Endothelial cell of umbilical vein (primary cell): ENCODE results near the gene DET1. TPM values are rescaled to one million over a fixed set of nuclear protein-coding genes. Genes with fewer than 3 reads are reported as not detected.

Experiments used
- BruUV-seq: library from RNA; stranded (reverse); fragments of 400-500 nt; replicated peaks from 2 replicates; lab custom pipeline; 2021; lab: Mats Ljungman, UMichigan
- CTCF ChIA-PET: fragments of 300-600, 350-600 bp; sonication (Branson Sonifier 250); formaldehyde crosslinking; loops from one replicate; lab custom pipeline; 2021; ENCODE audit warnings: antibody characterized with exemption, inconsistent platforms; lab: Charles Lee
- POLR2A ChIA-PET: fragments of 300-600, 350-600 bp; sonication (Branson Sonifier 250); formaldehyde crosslinking; loops from one replicate; lab custom pipeline; 2021; ENCODE audit warnings: antibody characterized with exemption, inconsistent platforms; lab: Charles Lee
- DNase-seq: peaks from one replicate; pipeline ENCODE4 v3.0.0-alpha.2; 2011; ENCODE audit warnings: low read depth, low spot score
- FAIRE-seq: peaks from 2 replicates; lab custom pipeline; 2011; peaks lifted over from hg19 to GRCh38; lab: Jason Lieb, UNC
- H2AFZ ChIP-seq: 2 replicates; pipeline ENCODE4 v1.6.0; 2012; ENCODE audit warnings: low read depth, low read length, control low read depth, inconsistent platforms
- H3K27ac ChIP-seq: 2 replicates; pipeline ENCODE4 v1.5.1; 2011; ENCODE audit warnings: low read depth, mild to moderate bottlenecking, control low read depth, low read length, moderate library complexity; ENCODE audit not compliant: insufficient read depth
- H3K27me3 ChIP-seq, 2 experiments: 2 replicates each; pipeline versions ENCODE4 v1.6.0 to v1.6.1; 2011; ENCODE audit warnings: low read length in 2 of 2, mixed read lengths in 1 of 2; ENCODE audit not compliant: control insufficient read depth in 2 of 2, insufficient read depth in 2 of 2
- H3K36me3 ChIP-seq, 2 experiments: 2 replicates in 1 of 2; 3 replicates in 1 of 2; pipeline ENCODE4 v1.5.1; 2011; ENCODE audit warnings: low read length in 2 of 2, mild to moderate bottlenecking in 1 of 2, moderate library complexity in 1 of 2; ENCODE audit not compliant: control insufficient read depth in 2 of 2, insufficient read depth in 2 of 2; ENCODE audit errors: extremely low read depth in 1 of 2
- H3K4me1 ChIP-seq: 3 replicates; pipeline ENCODE4 v1.5.1; 2011; ENCODE audit warnings: mild to moderate bottlenecking, low read length; ENCODE audit not compliant: control insufficient read depth, insufficient read depth; ENCODE audit errors: extremely low read depth
- H3K4me2 ChIP-seq: 2 replicates; pipeline ENCODE4 v1.6.1; 2011; ENCODE audit warnings: low read length, control low read depth, mixed read lengths; ENCODE audit not compliant: insufficient read depth
- H3K4me3 ChIP-seq, 3 experiments: fragments of 200-600 bp in 1 of 3; sonication (generic), shearing (Covaris generic) in 1 of 3; replicated peaks in 1 of 3; 2 replicates each; pipeline ENCODE4 v1.5.1; 2011 to 2016; ENCODE audit warnings: control low read depth in 3 of 3, low read length in 3 of 3, mild to moderate bottlenecking in 2 of 3, inconsistent platforms in 1 of 3, low read depth in 1 of 3, moderate library complexity in 1 of 3; ENCODE audit not compliant: insufficient read depth in 1 of 3
- H3K79me2 ChIP-seq: 2 replicates; pipeline ENCODE4 v1.6.0; 2012; ENCODE audit warnings: low read length, inconsistent platforms; ENCODE audit not compliant: control insufficient read depth, insufficient read depth
- H3K9ac ChIP-seq: replicated peaks from 2 replicates; pipeline ENCODE3; 2011; ENCODE audit warnings: low read length, control low read depth; ENCODE audit not compliant: insufficient read depth; ENCODE audit errors: extremely low read depth
- H3K9me1 ChIP-seq: replicated peaks from 3 replicates; pipeline ENCODE4 v1.6.0; 2011; ENCODE audit warnings: mild to moderate bottlenecking, low read length; ENCODE audit not compliant: control insufficient read depth, insufficient read depth; ENCODE audit errors: extremely low read depth
- H3K9me3 ChIP-seq: replicated peaks from 2 replicates; pipeline ENCODE4 v1.5.1; 2012; ENCODE audit warnings: low read length, inconsistent platforms; ENCODE audit not compliant: control insufficient read depth, insufficient read depth
- H4K20me1 ChIP-seq: replicated peaks from 2 replicates; pipeline ENCODE3; 2011; ENCODE audit warnings: mild to moderate bottlenecking, low read length; ENCODE audit not compliant: control insufficient read depth, insufficient read depth; ENCODE audit errors: extremely low read depth
- EZH2 ChIP-seq: IDR thresholded peaks from 2 replicates; pipeline ENCODE4 v1.6.1; 2012; ENCODE audit warnings: borderline replicate concordance, low read depth, mild to moderate bottlenecking, moderate library complexity, low read length, inconsistent platforms; ENCODE audit not compliant: severe bottlenecking
- FOS ChIP-seq: IDR thresholded peaks from 2 replicates; pipeline ENCODE4 v1.6.1; 2011; ENCODE audit warnings: mild to moderate bottlenecking, low read length, moderate library complexity, borderline replicate concordance; ENCODE audit not compliant: insufficient read depth
- GATA2 ChIP-seq: IDR thresholded peaks from 2 replicates; pipeline ENCODE4 v1.7.0; 2011; ENCODE audit warnings: low read depth, mild to moderate bottlenecking, moderate library complexity, mixed read lengths, low read length; ENCODE audit not compliant: insufficient read length, insufficient read depth
- JUN ChIP-seq: IDR thresholded peaks from 2 replicates; pipeline ENCODE4 v1.6.1; 2011; ENCODE audit warnings: borderline replicate concordance, low read depth; ENCODE audit not compliant: insufficient read length, insufficient read depth
- MAX ChIP-seq: IDR thresholded peaks from 2 replicates; pipeline ENCODE4 v1.6.1; 2011; ENCODE audit not compliant: insufficient read depth, insufficient read length
- MYC ChIP-seq: IDR thresholded peaks from one replicate; pipeline ENCODE4 v1.6.1; 2011; ENCODE audit warnings: mild to moderate bottlenecking, low read depth, low read length
- POLR2A ChIP-seq: IDR thresholded peaks from 2 replicates; pipeline ENCODE4 v1.6.1; 2012; ENCODE audit warnings: low read depth, mild to moderate bottlenecking, control low read depth, low read length
- POLR2AphosphoS5 ChIP-seq: IDR thresholded peaks from 2 replicates; pipeline ENCODE4 v1.6.1; 2012; ENCODE audit warnings: low read depth, mild to moderate bottlenecking, control low read depth, low read length, moderate library complexity; ENCODE audit not compliant: insufficient read depth
- dilution Hi-C: fragments of 300-500 bp; cut with MboI; formaldehyde crosslinking; loops from one replicate; pipeline ENCODE4 v1.15.0; 2019; ENCODE audit warnings: low sequenced_read_pairs; ENCODE audit not compliant: extremely low pct_ligation_motif_present
- intact Hi-C: fragments of 100-400 bp; cut with micrococcal nuclease; formaldehyde crosslinking; loops from one replicate; pipeline ENCODE4 v1.10.0; 2022
- polyA plus RNA-seq, 4 experiments: library from polyadenylated mRNA; depleted of rRNA in 3 of 4; stranded (reverse) in 3 of 4; unstranded in 1 of 4; fragments of >200 nt; gene quantifications; 2 replicates each; pipeline versions ENCODE4 v1.2.1 to v1.2.3, GENCODE V29; 2011 to 2012; ENCODE audit warnings: missing spikeins in 1 of 4
- total RNA-seq: library from RNA; stranded (reverse); gene quantifications from 2 replicates; pipeline ENCODE4 v1.2.3, GENCODE V29; 2021

The DET1 gene
- total and polyA plus RNA-seq, 2 donors (not counting 3 experiments of a cell fraction or from before 2014, with no cell fraction given) = 5.2 to 5.6 TPM

GRCh38 chr15:88591384-88591783, 44.9 kb upstream of the DET1 start:
- H3K4me1 ChIP-seq = no peaks in the 10 kb centered on the region
- no peaks in the 10 kb centered on the region for H3K27me3 ChIP-seq
- no peaks in the 10 kb centered on the region for H4K20me1 ChIP-seq
- BruUV-seq = no TSS peak
- no peaks in the 10 kb centered on the region for H3K9me1 ChIP-seq
- dilution Hi-C loops = no loop called here
- ChIA-PET POLR2A (no interaction called here), CTCF (no interaction called here)
- H3K4me3 ChIP-seq = no peak overlapping the region
- H2AFZ ChIP-seq = no peak overlapping the region
- no peaks in the 10 kb centered on the region for H3K79me2 ChIP-seq
- H3K27ac ChIP-seq = no peak overlapping the region
- no peak for DNase-seq
- intact Hi-C loops = no loop called here
- no peak overlapping the region for H3K9ac ChIP-seq
- no peak for TF ChIP-seq FOS
- TF ChIP-seq JUN = no peak
- no peak for TF ChIP-seq MAX
- TF ChIP-seq POLR2A = no peak
- H3K9me3 ChIP-seq = no peaks in the 10 kb centered on the region
- H3K36me3 ChIP-seq = no peaks in the 10 kb centered on the region
- FAIRE-seq = no peak
- no peak overlapping the region for H3K4me2 ChIP-seq

- ChIA-PET CTCF (no interaction called here), POLR2A (no interaction called here)
- no peaks in the 10 kb centered on the region for H3K79me2 ChIP-seq
- dilution Hi-C loops (no loop called here), intact Hi-C loops (no loop called here)
- no TSS peak for BruUV-seq
- FAIRE-seq (no peak), DNase-seq (no peak)
- H2AFZ ChIP-seq = no peak overlapping the region
- no peak overlapping the region for H3K27ac ChIP-seq
- no peaks in the 10 kb centered on the region for H3K9me3 ChIP-seq
- H3K4me3 ChIP-seq = no peak overlapping the region
- H3K4me1 ChIP-seq = no peaks in the 10 kb centered on the region
- H4K20me1 ChIP-seq = no peaks in the 10 kb centered on the region
- no peaks in the 10 kb centered on the region for H3K9me1 ChIP-seq
- H3K27me3 ChIP-seq = no peaks in the 10 kb centered on the region
- H3K4me2 ChIP-seq = no peak overlapping the region
- no peak overlapping the region for H3K9ac ChIP-seq
- no peak for TF ChIP-seq MAX
- TF ChIP-seq EZH2 = no peak
- TF ChIP-seq MYC = no peak
- TF ChIP-seq JUN = no peak
- no peak for TF ChIP-seq POLR2AphosphoS5
- no peak for TF ChIP-seq POLR2A
- no peak for TF ChIP-seq GATA2
- no peaks in the 10 kb centered on the region for H3K36me3 ChIP-seq
Measured at GRCh38 chr15:88590759-88591158, 44.3 kb upstream of the DET1 start.
